Gastrocnemius medialis (tissue), 4 donors: Measurements from ENCODE around the gene MYO1G. TPM values are rescaled to one million over a fixed set of nuclear protein-coding genes. Genes with fewer than 3 reads are reported as not detected.

Experiments
- ATAC-seq, 2 donors: fragments of 150-250 bp; one replicate each; pipeline ENCODE4 v1.9.1; 2016
- DNase-seq, 2 donors: peaks; one replicate each; pipeline ENCODE4 v3.0.0-alpha.2; 2019
- H3K27ac ChIP-seq, 4 donors: fragments of 200-600 bp; sonication (generic); 1 replicate in 1 of 4; 2 replicates in 3 of 4; pipeline ENCODE4 v1.5.1; 2016 to 2018; ENCODE audit warnings: mild to moderate bottlenecking in 2 of 4, moderate library complexity in 1 of 4
- H3K27me3 ChIP-seq, 3 donors: fragments of 200-600 bp; sonication (generic) in 2 of 3; 1 replicate in 1 of 3; 2 replicates in 2 of 3; pipeline versions ENCODE4 v1.5.1 to v1.6.0; 2016 to 2019; ENCODE audit warnings: mild to moderate bottlenecking in 1 of 3, moderate library complexity in 1 of 3
- H3K36me3 ChIP-seq, 2 donors: fragments of 200-600 bp; sonication (generic) in 1 of 2; one replicate each; pipeline ENCODE4 v1.5.1; 2017 to 2018
- H3K4me1 ChIP-seq, 2 donors: fragments of 200-600 bp; sonication (generic) in 1 of 2; one replicate each; pipeline ENCODE4 v1.5.1; 2016 to 2017; ENCODE audit warnings: mild to moderate bottlenecking in 2 of 2
- H3K4me3 ChIP-seq, 4 donors: fragments of 200-600 bp; sonication (generic) in 3 of 4; 1 replicate in 1 of 4; 2 replicates in 3 of 4; pipeline ENCODE4 v1.5.1; 2016 to 2019; ENCODE audit warnings: mild to moderate bottlenecking in 2 of 4
- H3K9me3 ChIP-seq, 3 donors: fragments of 200-600 bp; sonication (generic) in 2 of 3; 1 replicate in 1 of 3; 2 replicates in 2 of 3; pipeline ENCODE4 v1.5.1; 2016 to 2019
- POLR2A ChIP-seq, 2 donors: fragments of 450-650 bp; IDR thresholded peaks; one replicate each; pipeline ENCODE4 v1.6.1; 2017; ENCODE audit warnings: antibody characterized with exemption in 2 of 2, mild to moderate bottlenecking in 2 of 2, moderate library complexity in 2 of 2
- in situ Hi-C, 4 donors: fragments of 200-750 bp; cut with MboI; loops; one replicate each; pipeline versions ENCODE4 v1.15.0 to v1.8.0; 2017; ENCODE audit warnings: low sequenced_read_pairs in 4 of 4
- intact Hi-C: fragments of 100-400 bp; cut with DNase I; formaldehyde crosslinking; loops from one replicate; pipeline ENCODE4 v1.15.1; 2023; ENCODE audit warnings: low total_unique reads
- total RNA-seq, 4 donors: library from RNA; depleted of rRNA; stranded (reverse); fragments of >200 nt; gene quantifications; one replicate each; pipeline versions ENCODE4 v1.1.0 to v1.2.3, GENCODE V29; 2016
- TF ChIP-seq, protein P1 (sequence below), 5 experiments: fragments of 450-650 bp in 3 of 5; fragments of 200-600 bp in 2 of 5; sonication (generic) in 2 of 5; IDR thresholded peaks in 4 of 5; conservative IDR thresholded peaks in 1 of 5; 1 replicate in 4 of 5; 2 replicates in 1 of 5; pipeline ENCODE4 v1.5.1; 2016 to 2019; ENCODE audit warnings: antibody characterized with exemption in 5 of 5, mild to moderate bottlenecking in 3 of 5, moderate library complexity in 3 of 5

Gene MYO1G
- total RNA-seq, 4 donors from 2014 or later, result 0.61 to 1.4 (median 1.3) TPM; not detected in 1

GRCh38 chr7:44964384-44964830, 14.4 kb downstream of the MYO1G start:
- TF ChIP-seq, protein P1, sequence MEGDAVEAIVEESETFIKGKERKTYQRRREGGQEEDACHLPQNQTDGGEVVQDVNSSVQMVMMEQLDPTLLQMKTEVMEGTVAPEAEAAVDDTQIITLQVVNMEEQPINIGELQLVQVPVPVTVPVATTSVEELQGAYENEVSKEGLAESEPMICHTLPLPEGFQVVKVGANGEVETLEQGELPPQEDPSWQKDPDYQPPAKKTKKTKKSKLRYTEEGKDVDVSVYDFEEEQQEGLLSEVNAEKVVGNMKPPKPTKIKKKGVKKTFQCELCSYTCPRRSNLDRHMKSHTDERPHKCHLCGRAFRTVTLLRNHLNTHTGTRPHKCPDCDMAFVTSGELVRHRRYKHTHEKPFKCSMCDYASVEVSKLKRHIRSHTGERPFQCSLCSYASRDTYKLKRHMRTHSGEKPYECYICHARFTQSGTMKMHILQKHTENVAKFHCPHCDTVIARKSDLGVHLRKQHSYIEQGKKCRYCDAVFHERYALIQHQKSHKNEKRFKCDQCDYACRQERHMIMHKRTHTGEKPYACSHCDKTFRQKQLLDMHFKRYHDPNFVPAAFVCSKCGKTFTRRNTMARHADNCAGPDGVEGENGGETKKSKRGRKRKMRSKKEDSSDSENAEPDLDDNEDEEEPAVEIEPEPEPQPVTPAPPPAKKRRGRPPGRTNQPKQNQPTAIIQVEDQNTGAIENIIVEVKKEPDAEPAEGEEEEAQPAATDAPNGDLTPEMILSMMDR (IDR thresholded peaks at IDR 0.05 in 4 of 5, conservative IDR thresholded peaks at IDR 0.05 in 1 of 5), result no peak
- no peak for TF ChIP-seq POLR2A (IDR thresholded peaks at IDR 0.05)
- ATAC-seq, result no peak
- intact Hi-C loops (no loop called here), in situ Hi-C loops (no loop called here)
- peaks cover 0 to 7% of the 10 kb centered on the region in 2 donors for H3K4me1 ChIP-seq
- no peak overlapping the region for H3K4me3 ChIP-seq
- H3K27ac ChIP-seq, result no peak overlapping the region
- no peaks in the 10 kb centered on the region for H3K36me3 ChIP-seq
- H3K9me3 ChIP-seq, result no peaks in the 10 kb centered on the region
- peaks cover 0 to 11% (median 0%) of the 10 kb centered on the region in 3 donors for H3K27me3 ChIP-seq
- DNase-seq, result peak in 1 of 2 donors; percentile 7

- Histone ChIP-seq H3K9me3 (no peaks in the 10 kb centered on the region), H3K4me1 (peaks cover 0 to 7% of the 10 kb centered on the region in 2 donors), H3K36me3 (no peaks in the 10 kb centered on the region), H3K27me3 (peaks cover 0 to 11% (median 2%) of the 10 kb centered on the region in 3 donors), H3K27ac (no peak overlapping the region), H3K4me3 (peak overlapping the region; percentile 52 to 65 (median 54))
- intact Hi-C loops, result no loop called here
- peak in 1 of 2 donors; percentile 9 for DNase-seq
- in situ Hi-C loops, result no loop called here
- ATAC-seq, result no peak
- no peak for TF ChIP-seq POLR2A (IDR thresholded peaks at IDR 0.05)
- TF ChIP-seq, protein P1 (IDR thresholded peaks at IDR 0.05 in 4 of 5, conservative IDR thresholded peaks at IDR 0.05 in 1 of 5), result no peak
These were observed 15.2 kb downstream of the MYO1G start for GRCh38 chr7:44963364-44964290.

- DNase-seq (peak in 1 of 2 donors; percentile 41), ATAC-seq (peak; percentile 60 to 64)
- TF ChIP-seq POLR2A (IDR thresholded peaks at IDR 0.05), result no peak
- TF ChIP-seq, protein P1 (IDR thresholded peaks at IDR 0.05 in 4 of 5, conservative IDR thresholded peaks at IDR 0.05 in 1 of 5), result no peak
- H3K4me3 ChIP-seq, result peak overlapping the region; percentile 52 to 65 (median 54)
- intact Hi-C loops (no loop called here), in situ Hi-C loops (no loop called here)
- no peak overlapping the region for H3K27ac ChIP-seq
- H3K27me3 ChIP-seq, result peaks cover 0 to 11% (median 2%) of the 10 kb centered on the region in 3 donors
- H3K9me3 ChIP-seq, result no peaks in the 10 kb centered on the region
- H3K4me1 ChIP-seq, result peaks cover 0 to 7% of the 10 kb centered on the region in 2 donors
- no peaks in the 10 kb centered on the region for H3K36me3 ChIP-seq
These were observed 16.1 kb downstream of the MYO1G start for GRCh38 chr7:44962483-44963251.

DNA sequence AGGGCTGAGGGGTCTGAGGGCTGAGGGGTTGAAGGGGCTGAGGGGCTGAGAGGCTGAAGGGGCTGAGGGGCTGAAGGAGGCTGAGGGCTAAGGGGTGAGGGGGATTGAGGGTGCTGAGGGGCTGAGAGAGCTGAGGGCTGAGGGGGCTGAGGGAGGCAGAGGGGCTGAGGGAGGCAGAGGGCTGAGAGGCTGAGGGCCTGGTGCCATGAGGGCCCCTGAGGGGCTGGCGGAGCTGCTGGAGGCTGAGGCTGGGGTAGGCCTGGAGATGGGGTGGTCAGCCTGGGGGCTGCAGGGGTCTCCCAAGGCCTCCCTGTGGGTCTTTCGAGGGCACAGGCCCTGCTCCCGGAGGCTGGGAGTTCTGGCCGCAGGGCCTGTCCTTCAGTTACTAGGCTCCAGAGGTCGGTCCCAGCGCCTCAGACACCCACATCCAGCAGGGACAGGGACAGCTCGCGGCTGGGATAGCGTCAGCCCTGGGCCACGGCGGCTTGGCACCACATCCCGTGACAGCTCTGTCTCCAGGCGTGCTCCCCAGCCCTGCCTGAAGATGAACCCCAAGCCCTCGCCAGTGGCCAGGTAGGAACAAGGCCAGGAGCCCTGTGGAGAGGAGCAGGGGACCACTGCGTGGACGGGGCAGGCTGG, 16.9 kb downstream of the MYO1G start:
- Histone ChIP-seq H3K27me3 (peaks cover 0 to 11% (median 2%) of the 10 kb centered on the region in 3 donors), H3K36me3 (no peaks in the 10 kb centered on the region), H3K27ac (no peak overlapping the region), H3K4me1 (peaks cover 0 to 7% of the 10 kb centered on the region in 2 donors), H3K9me3 (no peaks in the 10 kb centered on the region), H3K4me3 (peak overlapping the region; percentile 52 to 65 (median 54))
- ATAC-seq (peak in 1 of 2 donors; percentile 40), DNase-seq (peak in 1 of 2 donors; percentile 18)
- TF ChIP-seq, protein P1 (IDR thresholded peaks at IDR 0.05 in 4 of 5, conservative IDR thresholded peaks at IDR 0.05 in 1 of 5), result no peak
- no peak for TF ChIP-seq POLR2A (IDR thresholded peaks at IDR 0.05)
- intact Hi-C loops, result no loop called here
- in situ Hi-C loops, result no loop called here
